ENCODE measurements around the gene FMN2.

The FMN2 gene

DNA sequence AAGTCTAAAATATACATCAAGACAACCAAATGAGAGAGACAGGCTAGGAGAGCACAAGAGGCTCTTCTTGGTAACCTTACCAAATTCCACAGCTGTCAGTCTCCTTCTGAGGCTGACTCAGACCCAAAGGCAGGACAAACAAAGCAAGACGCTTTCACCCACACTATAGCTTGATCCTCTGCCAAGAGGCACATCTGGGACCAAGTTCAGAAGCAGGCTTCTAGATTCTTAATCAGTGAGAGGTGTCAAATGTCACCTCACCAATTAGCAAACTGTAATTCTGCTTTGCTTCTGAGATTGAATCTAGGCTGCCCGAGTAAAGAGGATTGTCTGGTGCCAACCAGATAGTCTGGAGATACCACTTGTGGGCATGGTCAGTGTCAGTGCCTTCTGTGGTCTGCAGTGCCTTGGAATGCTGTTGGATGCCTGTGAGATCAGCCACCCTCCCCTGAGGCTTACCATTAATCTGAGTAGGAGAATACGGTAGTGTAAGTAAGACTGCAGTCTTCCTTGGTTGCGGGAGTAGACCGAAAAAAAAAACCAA lies 151.0 kb downstream of the FMN2 start (continued):
- TF ChIP-seq, protein P1, sequence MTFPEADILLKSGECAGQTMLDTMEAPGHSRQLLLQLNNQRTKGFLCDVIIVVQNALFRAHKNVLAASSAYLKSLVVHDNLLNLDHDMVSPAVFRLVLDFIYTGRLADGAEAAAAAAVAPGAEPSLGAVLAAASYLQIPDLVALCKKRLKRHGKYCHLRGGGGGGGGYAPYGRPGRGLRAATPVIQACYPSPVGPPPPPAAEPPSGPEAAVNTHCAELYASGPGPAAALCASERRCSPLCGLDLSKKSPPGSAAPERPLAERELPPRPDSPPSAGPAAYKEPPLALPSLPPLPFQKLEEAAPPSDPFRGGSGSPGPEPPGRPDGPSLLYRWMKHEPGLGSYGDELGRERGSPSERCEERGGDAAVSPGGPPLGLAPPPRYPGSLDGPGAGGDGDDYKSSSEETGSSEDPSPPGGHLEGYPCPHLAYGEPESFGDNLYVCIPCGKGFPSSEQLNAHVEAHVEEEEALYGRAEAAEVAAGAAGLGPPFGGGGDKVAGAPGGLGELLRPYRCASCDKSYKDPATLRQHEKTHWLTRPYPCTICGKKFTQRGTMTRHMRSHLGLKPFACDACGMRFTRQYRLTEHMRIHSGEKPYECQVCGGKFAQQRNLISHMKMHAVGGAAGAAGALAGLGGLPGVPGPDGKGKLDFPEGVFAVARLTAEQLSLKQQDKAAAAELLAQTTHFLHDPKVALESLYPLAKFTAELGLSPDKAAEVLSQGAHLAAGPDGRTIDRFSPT (tag by site-specific recombination; IDR thresholded peaks at IDR 0.05): peak; percentile 63; the same call in 1 of the 2 replicates
- TF ChIP-seq ZFP69B (tag by site-specific recombination; IDR thresholded peaks at IDR 0.05) (0 out of 2 replicates have a peak, but pooled peaks have one; percentile 46), ZNF302 (tag by site-specific recombination; IDR thresholded peaks at IDR 0.05; ENCODE audit: low read depth) (no peak), ZBTB48 (tag by site-specific recombination; IDR thresholded peaks at IDR 0.05) (no peak), ZNF843 (tag by site-specific recombination; IDR thresholded peaks at IDR 0.05) (peak; percentile 79; the same call in 1 of the 2 replicates)

DNA sequence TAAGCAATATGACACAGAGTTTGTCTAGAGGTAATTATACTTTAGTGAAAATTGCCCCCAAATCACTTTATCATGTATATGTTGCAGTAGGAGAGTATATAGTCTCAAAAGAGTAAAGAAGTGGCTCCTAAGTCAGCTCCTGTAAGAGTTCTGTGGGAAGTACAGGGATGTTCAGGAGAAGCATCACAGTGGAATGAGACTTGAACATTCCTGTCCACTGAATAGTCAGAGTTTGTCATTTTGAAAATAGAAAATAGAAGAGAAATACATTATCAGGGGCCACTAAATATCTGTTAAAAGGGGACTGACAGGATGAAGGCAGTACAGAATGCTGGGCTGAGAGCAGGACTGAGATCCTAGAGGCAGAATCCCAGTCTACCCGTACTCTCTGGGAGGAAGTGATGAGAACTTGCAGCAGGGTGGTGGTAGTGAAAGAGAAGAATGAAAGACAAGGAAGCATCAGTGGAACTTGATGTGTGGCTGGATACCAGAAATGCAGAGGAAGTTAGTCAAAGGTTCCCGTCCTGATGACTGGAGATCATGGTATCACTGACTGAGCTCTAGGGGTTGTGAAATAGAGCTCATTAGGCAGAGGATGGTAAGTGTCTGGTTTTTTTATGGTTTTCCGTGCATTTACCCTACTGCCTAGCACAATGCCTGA lies 153.4 kb downstream of the FMN2 start:
- no peaks in the 10 kb centered on the region for H3K36me3 ChIP-seq (ENCODE audit: control insufficient read depth in 2 of 2, insufficient read depth in 1 of 2, low read length in 2 of 2)
- TF ChIP-seq ZNF660 (tag by site-specific recombination; IDR thresholded peaks at IDR 0.05): no peak
- no peak for TF ChIP-seq ZBTB49 (tag by site-specific recombination; IDR thresholded peaks at IDR 0.05; ENCODE audit: low read depth)
- no peak for TF ChIP-seq ZNF664 (tag by site-specific recombination; IDR thresholded peaks at IDR 0.05)
- TF ChIP-seq KLF16 (tag by site-specific recombination; IDR thresholded peaks at IDR 0.05): no peak
- no peak for TF ChIP-seq WT1 (tag by site-specific recombination; IDR thresholded peaks at IDR 0.05)
- TF ChIP-seq ZNF785 (tag by site-specific recombination; IDR thresholded peaks at IDR 0.05): no peak
- no peak for TF ChIP-seq ZNF514 (tag by site-specific recombination; IDR thresholded peaks at IDR 0.05)
- TF ChIP-seq, protein P2, sequence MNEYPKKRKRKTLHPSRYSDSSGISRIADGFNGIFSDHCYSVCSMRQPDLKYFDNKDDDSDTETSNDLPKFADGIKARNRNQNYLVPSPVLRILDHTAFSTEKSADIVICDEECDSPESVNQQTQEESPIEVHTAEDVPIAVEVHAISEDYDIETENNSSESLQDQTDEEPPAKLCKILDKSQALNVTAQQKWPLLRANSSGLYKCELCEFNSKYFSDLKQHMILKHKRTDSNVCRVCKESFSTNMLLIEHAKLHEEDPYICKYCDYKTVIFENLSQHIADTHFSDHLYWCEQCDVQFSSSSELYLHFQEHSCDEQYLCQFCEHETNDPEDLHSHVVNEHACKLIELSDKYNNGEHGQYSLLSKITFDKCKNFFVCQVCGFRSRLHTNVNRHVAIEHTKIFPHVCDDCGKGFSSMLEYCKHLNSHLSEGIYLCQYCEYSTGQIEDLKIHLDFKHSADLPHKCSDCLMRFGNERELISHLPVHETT (tag by site-specific recombination; IDR thresholded peaks at IDR 0.05): no peak
- TF ChIP-seq, protein P3, sequence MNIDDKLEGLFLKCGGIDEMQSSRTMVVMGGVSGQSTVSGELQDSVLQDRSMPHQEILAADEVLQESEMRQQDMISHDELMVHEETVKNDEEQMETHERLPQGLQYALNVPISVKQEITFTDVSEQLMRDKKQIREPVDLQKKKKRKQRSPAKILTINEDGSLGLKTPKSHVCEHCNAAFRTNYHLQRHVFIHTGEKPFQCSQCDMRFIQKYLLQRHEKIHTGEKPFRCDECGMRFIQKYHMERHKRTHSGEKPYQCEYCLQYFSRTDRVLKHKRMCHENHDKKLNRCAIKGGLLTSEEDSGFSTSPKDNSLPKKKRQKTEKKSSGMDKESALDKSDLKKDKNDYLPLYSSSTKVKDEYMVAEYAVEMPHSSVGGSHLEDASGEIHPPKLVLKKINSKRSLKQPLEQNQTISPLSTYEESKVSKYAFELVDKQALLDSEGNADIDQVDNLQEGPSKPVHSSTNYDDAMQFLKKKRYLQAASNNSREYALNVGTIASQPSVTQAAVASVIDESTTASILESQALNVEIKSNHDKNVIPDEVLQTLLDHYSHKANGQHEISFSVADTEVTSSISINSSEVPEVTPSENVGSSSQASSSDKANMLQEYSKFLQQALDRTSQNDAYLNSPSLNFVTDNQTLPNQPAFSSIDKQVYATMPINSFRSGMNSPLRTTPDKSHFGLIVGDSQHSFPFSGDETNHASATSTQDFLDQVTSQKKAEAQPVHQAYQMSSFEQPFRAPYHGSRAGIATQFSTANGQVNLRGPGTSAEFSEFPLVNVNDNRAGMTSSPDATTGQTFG (tag by site-specific recombination; IDR thresholded peaks at IDR 0.05; ENCODE audit: borderline replicate concordance): no peak
- no peak for TF ChIP-seq GLI4 (tag by site-specific recombination; IDR thresholded peaks at IDR 0.05)
- TF ChIP-seq ZNF624 (tag by site-specific recombination; IDR thresholded peaks at IDR 0.05): no peak
- TF ChIP-seq HOXC10 (CRISPR knock-in tag; IDR thresholded peaks at IDR 0.05): no peak
- TF ChIP-seq ZNF544 (tag by site-specific recombination; IDR thresholded peaks at IDR 0.05): no peak
- CTCF ChIA-PET: no interaction called here

More for the DNA sequence above, 153.4 kb downstream of the FMN2 start:
- no peak overlapping the region for H3K27ac ChIP-seq (ENCODE audit: extremely low read depth, low read depth, low read length)
- POLR2A ChIA-PET: no interaction called here
- H3K9me3 ChIP-seq (ENCODE audit: control insufficient read depth, insufficient read depth, low read depth, low read length): no peaks in the 10 kb centered on the region
- H3K4me3 ChIP-seq (ENCODE audit: low read depth, low read length): no peak overlapping the region
- H3K4me1 ChIP-seq (ENCODE audit: control insufficient read depth, insufficient read depth, low read length): peaks cover 16% of the 10 kb centered on the region
